SU-DHL-6 (cell line): ENCODE data around the gene B2M.

ENCODE experiments used
- H2AFZ ChIP-seq: fragments of 200-600 bp; sonication (generic); 2 replicates; pipeline ENCODE4 v1.6.1; 2014; ENCODE audit warnings: low read depth, mild to moderate bottlenecking, moderate library complexity, mixed read lengths, antibody characterized with exemption, low read length; ENCODE audit not compliant: severe bottlenecking
- H3F3A ChIP-seq: fragments of 200-600 bp; shearing (Covaris generic); 2 replicates; pipeline ENCODE4 v1.6.0; 2016; ENCODE audit warnings: antibody characterized with exemption, mild to moderate bottlenecking; ENCODE audit not compliant: insufficient read depth
- H3K27ac ChIP-seq: fragments of 200-600 bp; sonication (generic); 2 replicates; pipeline ENCODE4 v1.5.1; 2016; ENCODE audit warnings: low read depth, mild to moderate bottlenecking, low read length, moderate library complexity, mixed read lengths
- H3K27me3 ChIP-seq: fragments of 200-600 bp; sonication (generic), shearing (Covaris generic); 2 replicates; pipeline ENCODE4 v1.6.0; 2014; ENCODE audit warnings: mild to moderate bottlenecking, low read length
- H3K36me3 ChIP-seq: fragments of 200-600 bp; sonication (generic); 2 replicates; pipeline ENCODE4 v1.6.1; 2014; ENCODE audit warnings: mild to moderate bottlenecking, low read length, mixed read lengths
- H3K4me2 ChIP-seq: fragments of 300-600, 200-600 bp; shearing (Covaris generic), sonication (generic); 2 replicates; pipeline ENCODE4 v1.6.0; 2014; ENCODE audit warnings: low read length, low read depth, mild to moderate bottlenecking; ENCODE audit not compliant: poor library complexity, severe bottlenecking
- H3K4me3 ChIP-seq: fragments of 200-600 bp; sonication (generic); 2 replicates; pipeline ENCODE4 v1.5.1; 2014; ENCODE audit warnings: antibody characterized with exemption, low read length, mild to moderate bottlenecking, mixed read lengths; ENCODE audit not compliant: insufficient read depth, poor library complexity, severe bottlenecking
- H3K79me2 ChIP-seq: fragments of 200-600 bp; sonication (generic); 2 replicates; pipeline ENCODE4 v1.6.1; 2014; ENCODE audit warnings: mild to moderate bottlenecking, low read length, moderate library complexity; ENCODE audit not compliant: insufficient read depth
- H3K9ac ChIP-seq: fragments of 200-600 bp; sonication (generic); 2 replicates; pipeline ENCODE4 v1.7.0; 2014; ENCODE audit warnings: mild to moderate bottlenecking, low read length
- H3K9me2 ChIP-seq: fragments of 200-600 bp; sonication (generic); replicated peaks from 2 replicates; pipeline ENCODE4 v1.6.1; 2014; ENCODE audit warnings: low read length; ENCODE audit not compliant: insufficient read depth
- H3K9me3 ChIP-seq: fragments of 200-600 bp; sonication (generic); 2 replicates; pipeline ENCODE4 v1.6.1; 2014; ENCODE audit warnings: low read length, mixed read lengths; ENCODE audit not compliant: insufficient read depth
- H4K20me1 ChIP-seq: fragments of 200-600 bp; sonication (generic); 2 replicates; pipeline ENCODE4 v1.6.1; 2014; ENCODE audit warnings: low read depth, mild to moderate bottlenecking, antibody characterized with exemption, low read length, moderate library complexity, mixed read lengths
- CTCF ChIP-seq: fragments of 200-600 bp; sonication (generic); IDR thresholded peaks from one replicate; pipeline ENCODE4 v1.5.1; 2017; ENCODE audit warnings: antibody characterized with exemption, mild to moderate bottlenecking, low read length, moderate library complexity; ENCODE audit not compliant: insufficient read depth, poor library complexity, severe bottlenecking
- EZH2phosphoT487 ChIP-seq: fragments of 200-600 bp; sonication (generic), shearing (Covaris generic); conservative IDR thresholded peaks from 2 replicates; pipeline ENCODE4 v1.6.1; 2018; ENCODE audit warnings: mild to moderate bottlenecking, antibody characterized with exemption, low read length, moderate library complexity, mixed read lengths

Gene B2M

GRCh38 chr15:44668921-44669320 is 42.4 kb upstream of the B2M start:
- no peak for TF ChIP-seq CTCF
- TF ChIP-seq EZH2phosphoT487 = no peak
- H3K27me3 ChIP-seq = no peaks in the 10 kb centered on the region
- H3K9ac ChIP-seq = no peak overlapping the region
- no peaks in the 10 kb centered on the region for H3K9me2 ChIP-seq
- H3F3A ChIP-seq = peaks cover 6% of the 10 kb centered on the region
- no peaks in the 10 kb centered on the region for H3K79me2 ChIP-seq
- no peak overlapping the region for H3K27ac ChIP-seq
- no peaks in the 10 kb centered on the region for H3K36me3 ChIP-seq
- H2AFZ ChIP-seq = no peak overlapping the region
- no peaks in the 10 kb centered on the region for H3K9me3 ChIP-seq
- H3K4me3 ChIP-seq = no peak overlapping the region
- no peak overlapping the region for H3K4me2 ChIP-seq
- no peaks in the 10 kb centered on the region for H4K20me1 ChIP-seq

- Histone ChIP-seq H3K9ac (no peak overlapping the region), H4K20me1 (no peaks in the 10 kb centered on the region), H3K4me2 (no peak overlapping the region), H2AFZ (no peak overlapping the region), H3K27me3 (no peaks in the 10 kb centered on the region), H3K36me3 (no peaks in the 10 kb centered on the region), H3F3A (no peaks in the 10 kb centered on the region), H3K79me2 (no peaks in the 10 kb centered on the region), H3K4me3 (no peak overlapping the region), H3K27ac (no peak overlapping the region), H3K9me3 (no peaks in the 10 kb centered on the region), H3K9me2 (no peaks in the 10 kb centered on the region)
- TF ChIP-seq CTCF (no peak), EZH2phosphoT487 (no peak)
Measured at GRCh38 chr15:44670087-44670950, 41.0 kb upstream of the B2M start.

GRCh38 chr15:44673639-44674038 is 37.7 kb upstream of the B2M start:
- H3K27me3 ChIP-seq = no peaks in the 10 kb centered on the region
- no peak overlapping the region for H2AFZ ChIP-seq
- H3K79me2 ChIP-seq = no peaks in the 10 kb centered on the region
- TF ChIP-seq EZH2phosphoT487 (no peak), CTCF (no peak)
- no peak overlapping the region for H3K9ac ChIP-seq
- no peak overlapping the region for H3K4me3 ChIP-seq
- no peaks in the 10 kb centered on the region for H3F3A ChIP-seq
- H4K20me1 ChIP-seq = no peaks in the 10 kb centered on the region
- no peaks in the 10 kb centered on the region for H3K9me3 ChIP-seq
- H3K9me2 ChIP-seq = no peaks in the 10 kb centered on the region
- H3K27ac ChIP-seq = no peak overlapping the region
- H3K36me3 ChIP-seq = no peaks in the 10 kb centered on the region
- H3K4me2 ChIP-seq = no peak overlapping the region
